Measurements from ENCODE around the gene TRAF3. TPM values are rescaled to one million over a fixed set of nuclear protein-coding genes. Genes with fewer than 3 reads are reported as not detected.

Gene TRAF3
- total RNA-seq, 1 experiment from 2014 or later: 14.0 TPM

- DNase-seq: no peak
- H3K9me3 ChIP-seq (replicated peaks): no peaks in the 10 kb centered on the region
- peaks cover 15% of the 10 kb centered on the region for H3K4me1 ChIP-seq
- H3K27ac ChIP-seq: no peak overlapping the region
- peaks cover 33% of the 10 kb centered on the region for H3K36me3 ChIP-seq
- no peaks in the 10 kb centered on the region for H3K27me3 ChIP-seq
- no peak overlapping the region for H3K4me3 ChIP-seq
Observed at GRCh38 chr14:102954081-102954789, 177.0 kb downstream of the TRAF3 start.

- Histone ChIP-seq H3K4me1 (peaks cover 15% of the 10 kb centered on the region), H3K4me3 (no peak overlapping the region), H3K27me3 (no peaks in the 10 kb centered on the region), H3K36me3 (peaks cover 41% of the 10 kb centered on the region), H3K9me3 (replicated peaks) (no peaks in the 10 kb centered on the region), H3K27ac (no peak overlapping the region)
- DNase-seq: no peak
Observed at GRCh38 chr14:102955636-102956408, 178.6 kb downstream of the TRAF3 start.

- no peaks in the 10 kb centered on the region for H3K27me3 ChIP-seq
- no peak overlapping the region for H3K4me3 ChIP-seq
- H3K27ac ChIP-seq: no peak overlapping the region
- peaks cover 52% of the 10 kb centered on the region for H3K36me3 ChIP-seq
- no peak for DNase-seq
- H3K4me1 ChIP-seq: peaks cover 3% of the 10 kb centered on the region
- H3K9me3 ChIP-seq (replicated peaks): no peaks in the 10 kb centered on the region
Observed at GRCh38 chr14:102957222-102957621, 180.0 kb downstream of the TRAF3 start.

- no peak for DNase-seq
- no peaks in the 10 kb centered on the region for H3K9me3 ChIP-seq (replicated peaks)
- no peaks in the 10 kb centered on the region for H3K27me3 ChIP-seq
- no peaks in the 10 kb centered on the region for H3K4me1 ChIP-seq
- peaks cover 58% of the 10 kb centered on the region for H3K36me3 ChIP-seq
- no peak overlapping the region for H3K27ac ChIP-seq
- H3K4me3 ChIP-seq: no peak overlapping the region
Observed at GRCh38 chr14:102958461-102958860, 181.2 kb downstream of the TRAF3 start.

Other genes starting within 250 kb of the TRAF3 start
- gene RCOR1, start 184.8 kb upstream of the TRAF3 start, total RNA-seq (2014; rRNA removed; shearing (Covaris generic)): 16.7 and 18.2 TPM in 2 replicates
- not detected in 2 replicates for gene AMN, start 145.2 kb downstream of the TRAF3 start, total RNA-seq (2014; rRNA removed; shearing (Covaris generic))

All from SJCRH30 (cell line).